Measurements from ENCODE around the gene AFF1. TPM values are rescaled to one million over a fixed set of nuclear protein-coding genes. Genes with fewer than 3 reads are reported as not detected.

AFF1 gene
- total RNA-seq, 4 donors from 2014 or later: 90.1 to 132 (median 101) TPM

DNA sequence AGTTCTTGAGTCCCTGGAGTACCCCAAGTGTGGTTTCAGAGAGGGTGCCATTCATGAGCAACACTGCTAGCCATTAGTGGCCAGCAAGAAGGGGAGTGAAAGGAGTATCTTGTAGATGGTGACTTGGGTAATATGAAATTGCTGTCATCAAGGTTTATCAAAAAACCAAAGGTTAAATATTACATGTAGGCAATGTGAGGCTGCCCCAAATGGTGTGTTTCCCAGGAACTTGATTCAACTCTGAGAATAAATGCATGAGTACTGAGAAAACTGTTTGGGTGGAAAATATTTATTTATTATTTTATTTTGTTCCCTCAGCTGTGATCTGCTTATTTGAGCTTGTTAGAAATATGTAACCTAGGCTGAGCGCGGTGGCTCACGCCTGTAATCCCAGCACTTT, 55.7 kb downstream of the AFF1 start:
- TF ChIP-seq CTCF (IDR thresholded peaks at IDR 0.05; ENCODE audit: low read depth): no peak

- TF ChIP-seq CTCF (IDR thresholded peaks at IDR 0.05; ENCODE audit: low read depth): no peak
These were observed 57.2 kb downstream of the AFF1 start for GRCh38 chr4:86991994-86992393.

DNA sequence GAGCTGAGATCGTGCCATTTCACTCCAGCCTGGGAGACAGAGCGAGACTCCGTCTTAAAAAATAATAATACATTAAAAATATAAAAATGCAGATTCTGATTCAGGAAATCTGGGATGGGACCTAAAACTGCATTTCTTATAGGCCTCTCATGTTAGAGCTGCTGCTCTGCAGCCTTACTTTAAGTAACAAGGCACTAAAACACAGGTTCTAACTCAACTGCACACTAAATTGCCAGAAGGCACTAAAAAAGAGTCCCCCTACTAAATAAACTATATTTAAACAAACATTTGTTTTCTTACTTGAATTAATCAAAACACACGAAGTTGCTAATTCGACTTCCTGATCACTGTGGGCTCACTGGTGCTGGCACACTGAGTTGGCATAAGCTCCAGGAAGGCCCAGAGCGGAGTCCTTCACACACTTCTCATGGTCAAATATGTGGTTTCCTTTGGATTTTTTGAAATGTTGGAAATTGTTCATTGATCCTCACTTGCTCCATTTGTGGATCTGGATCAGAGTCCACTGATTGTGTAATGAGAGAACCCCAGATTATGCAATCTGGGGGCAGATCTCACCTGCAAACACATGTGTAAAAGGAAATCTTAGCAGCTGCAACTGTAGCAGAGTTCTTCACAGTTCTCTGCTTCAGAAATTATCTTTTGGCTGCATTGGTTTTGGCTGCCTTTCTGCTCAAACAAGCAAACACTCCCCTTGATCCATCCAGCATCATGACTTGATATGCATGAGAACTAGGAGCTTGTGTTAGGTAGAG, 59.3 kb downstream of the AFF1 start:
- no peak for TF ChIP-seq CTCF (IDR thresholded peaks at IDR 0.05; ENCODE audit: low read depth)

DNA sequence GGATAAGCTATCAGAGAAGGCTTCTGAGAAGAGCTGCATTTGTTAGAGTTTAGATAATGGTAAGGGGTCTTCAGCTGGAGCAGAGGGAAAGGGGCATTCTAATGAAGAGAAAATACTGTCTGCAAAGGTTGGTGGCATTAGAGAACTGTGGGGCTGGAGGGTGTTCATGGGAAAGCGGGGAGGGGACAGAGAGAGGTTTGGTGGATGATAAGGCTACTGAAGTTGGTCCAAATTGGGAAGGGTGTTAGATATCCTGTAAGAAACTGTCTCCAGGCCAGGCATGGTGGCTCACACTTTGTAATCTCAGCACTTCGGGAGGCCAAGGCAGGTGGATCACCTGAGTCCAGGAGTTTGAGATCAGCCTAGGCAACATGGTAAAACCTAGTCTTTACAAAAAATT, 59.9 kb downstream of the AFF1 start:
- TF ChIP-seq CTCF (IDR thresholded peaks at IDR 0.05; ENCODE audit: low read depth): no peak

DNA sequence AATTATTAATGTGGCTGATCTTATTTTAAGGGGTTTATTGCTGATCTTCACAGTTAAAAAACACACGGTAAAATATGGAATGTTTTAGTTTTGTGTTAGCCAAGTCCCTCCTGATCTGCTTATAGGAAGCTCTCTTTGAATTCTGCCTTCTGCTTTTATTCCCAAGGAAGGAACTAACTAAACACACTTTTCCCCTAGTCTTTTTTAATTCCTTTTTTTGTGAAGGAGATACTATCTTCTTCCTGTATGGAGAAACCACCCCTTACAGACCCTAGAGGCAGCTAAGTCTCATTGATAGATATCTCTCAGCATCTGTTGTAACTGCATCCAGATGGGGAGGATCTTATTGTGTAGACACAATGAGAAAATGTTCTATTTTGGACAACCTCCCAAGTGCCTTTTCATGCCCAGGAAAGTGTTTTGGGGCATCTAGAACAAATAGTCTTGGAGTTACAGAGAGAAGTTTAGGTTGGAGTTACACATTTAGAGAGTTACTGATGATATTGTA, 64.4 kb downstream of the AFF1 start:
- TF ChIP-seq CTCF (IDR thresholded peaks at IDR 0.05; ENCODE audit: low read depth): no peak

- TF ChIP-seq CTCF (IDR thresholded peaks at IDR 0.05; ENCODE audit: low read depth): no peak
These were observed 67.9 kb downstream of the AFF1 start for GRCh38 chr4:87002682-87003043.

GRCh38 chr4:87003266-87003665, 68.5 kb downstream of the AFF1 start:
- no peak for TF ChIP-seq CTCF (IDR thresholded peaks at IDR 0.05; ENCODE audit: low read depth)
